CD14-positive monocyte (primary cell): Measurements from ENCODE around the gene TNFRSF18. TPM values are rescaled to one million over a fixed set of nuclear protein-coding genes. Genes with fewer than 3 reads are reported as not detected.

Experiments used
- DNase-seq, 3 donors: peaks; one replicate each; pipeline ENCODE4 v3.0.0-alpha.2; 2011 to 2022
- H2AFZ ChIP-seq: 2 replicates; pipeline ENCODE4 v1.6.0; 2012; ENCODE audit warnings: mild to moderate bottlenecking, low read depth, low read length, inconsistent platforms; ENCODE audit not compliant: insufficient read depth, poor library complexity, severe bottlenecking
- H3K27ac ChIP-seq, 2 donors: 1 replicate in 1 of 2; 2 replicates in 1 of 2; pipeline ENCODE4 v1.5.1; 2012 to 2013; ENCODE audit warnings: low read length in 2 of 2, control low read depth in 1 of 2, inconsistent platforms in 1 of 2, low read depth in 1 of 2, mild to moderate bottlenecking in 1 of 2
- H3K27me3 ChIP-seq, 2 donors: one replicate each; pipeline versions ENCODE4 v1.6.0 to v1.6.1; 2011 to 2013; ENCODE audit warnings: low read length in 2 of 2; ENCODE audit not compliant: control insufficient read depth in 2 of 2, insufficient read depth in 2 of 2
- H3K36me3 ChIP-seq, 2 donors: replicated peaks in 1 of 2; 1 replicate in 1 of 2; 2 replicates in 1 of 2; pipeline versions ENCODE4 v1.5.1 to v1.6.1; 2012 to 2013; ENCODE audit warnings: low read length in 2 of 2, control low read depth in 1 of 2, inconsistent platforms in 1 of 2, mild to moderate bottlenecking in 1 of 2; ENCODE audit not compliant: insufficient read depth in 2 of 2, control insufficient read depth in 1 of 2
- H3K4me1 ChIP-seq, 2 donors: 1 replicate in 1 of 2; 2 replicates in 1 of 2; pipeline versions ENCODE4 v1.5.1 to v1.6.1; 2012 to 2013; ENCODE audit warnings: low read length in 2 of 2, control low read depth in 1 of 2, inconsistent platforms in 1 of 2, mild to moderate bottlenecking in 1 of 2, moderate library complexity in 1 of 2; ENCODE audit not compliant: insufficient read depth in 2 of 2, control insufficient read depth in 1 of 2
- H3K4me2 ChIP-seq: replicated peaks from 2 replicates; pipeline ENCODE3; 2012; ENCODE audit warnings: low read length, moderate library complexity, mild to moderate bottlenecking; ENCODE audit not compliant: poor library complexity, severe bottlenecking; ENCODE audit errors: extremely low read depth
- H3K4me3 ChIP-seq, 3 experiments: fragments of 200-600 bp in 1 of 3; sonication (generic) in 1 of 3; replicated peaks in 1 of 3; 1 replicate in 2 of 3; 2 replicates in 1 of 3; pipeline ENCODE4 v1.5.1; 2011 to 2013; ENCODE audit warnings: low read length in 3 of 3, mild to moderate bottlenecking in 3 of 3, control low read depth in 2 of 3, low read depth in 2 of 3, inconsistent platforms in 1 of 3, moderate library complexity in 1 of 3
- H3K79me2 ChIP-seq: 2 replicates; pipeline ENCODE4 v1.6.0; 2012; ENCODE audit warnings: mild to moderate bottlenecking, control low read depth, inconsistent platforms, low read length, moderate library complexity; ENCODE audit not compliant: insufficient read depth
- H3K9ac ChIP-seq: 2 replicates; pipeline ENCODE4 v1.6.0; 2017; ENCODE audit warnings: low read length, mild to moderate bottlenecking; ENCODE audit not compliant: insufficient read depth, poor library complexity, severe bottlenecking
- H3K9me3 ChIP-seq, 2 donors: replicated peaks in 1 of 2; 1 replicate in 1 of 2; 2 replicates in 1 of 2; pipeline versions ENCODE4 v1.5.1 to v1.6.1; 2012 to 2013; ENCODE audit warnings: low read length in 2 of 2, control low read depth in 1 of 2; ENCODE audit not compliant: control insufficient read depth in 1 of 2, insufficient read depth in 1 of 2
- H4K20me1 ChIP-seq: 2 replicates; pipeline ENCODE4 v1.6.0; 2012; ENCODE audit warnings: mild to moderate bottlenecking, low read length, control low read depth, moderate library complexity; ENCODE audit not compliant: insufficient read depth
- H3K27ac Mint-ChIP-seq, 7 donors: one replicate each; pipeline ENCODE4 v1.8.0; 2020; ENCODE audit warnings: mild to moderate bottlenecking in 7 of 7, mixed read lengths in 7 of 7, moderate library complexity in 6 of 7, inconsistent platforms in 2 of 7
- H3K27me3 Mint-ChIP-seq, 3 donors: one replicate each; pipeline ENCODE4 v1.8.0; 2021 to 2022; ENCODE audit warnings: low read depth in 3 of 3, mild to moderate bottlenecking in 3 of 3, mixed read lengths in 3 of 3, moderate library complexity in 3 of 3, inconsistent platforms in 1 of 3
- H3K36me3 Mint-ChIP-seq, 2 donors: one replicate each; pipeline ENCODE4 v1.8.0; 2020; ENCODE audit warnings: mixed read lengths in 2 of 2, inconsistent platforms in 1 of 2, mild to moderate bottlenecking in 1 of 2
- H3K4me1 Mint-ChIP-seq: one replicate; pipeline ENCODE4 v1.8.0; 2020; ENCODE audit warnings: mild to moderate bottlenecking, mixed read lengths
- H3K4me3 Mint-ChIP-seq, 2 donors: one replicate each; pipeline ENCODE4 v1.8.0; 2020; ENCODE audit warnings: mild to moderate bottlenecking in 2 of 2, mixed read lengths in 2 of 2, moderate library complexity in 1 of 2
- H3K9me3 Mint-ChIP-seq, 7 donors: one replicate each; pipeline ENCODE4 v1.8.0; 2020 to 2022; ENCODE audit warnings: mixed read lengths in 7 of 7, mild to moderate bottlenecking in 6 of 7, moderate library complexity in 6 of 7, inconsistent platforms in 2 of 7
- WGBS: methylation state at CpG from one replicate; pipeline ENCODE4 v1.1.5; 2013; ENCODE audit warnings: missing lambda C conversion rate; ENCODE audit not compliant: insufficient coverage; 5-methylcytosine and 5-hydroxymethylcytosine counted together
- intact Hi-C, 2 donors: fragments of 100-400 bp; cut with micrococcal nuclease; formaldehyde crosslinking; loops; one replicate each; pipeline versions ENCODE4 v1.15.0 to v1.15.1; 2023
- polyA plus RNA-seq, 3 donors: library from polyadenylated mRNA; depleted of rRNA in 1 of 3; unstranded in 2 of 3; stranded (reverse) in 1 of 3; fragments of 300-500 nt in 2 of 3; fragments of >200 nt in 1 of 3; fragmentation: Illumina TruSeq in 2 of 3; gene quantifications; 1 replicate in 2 of 3; 2 replicates in 1 of 3; pipeline ENCODE4 v1.2.3, GENCODE V29; 2012 to 2021
- TF ChIP-seq, protein P1 (sequence below): fragments of 200-600 bp; IDR thresholded peaks from one replicate; pipeline ENCODE4 v1.8.0; 2022; ENCODE audit warnings: antibody characterized with exemption, mild to moderate bottlenecking

TNFRSF18 gene
- polyA plus RNA-seq, 3 donors, result not detected

DNA sequence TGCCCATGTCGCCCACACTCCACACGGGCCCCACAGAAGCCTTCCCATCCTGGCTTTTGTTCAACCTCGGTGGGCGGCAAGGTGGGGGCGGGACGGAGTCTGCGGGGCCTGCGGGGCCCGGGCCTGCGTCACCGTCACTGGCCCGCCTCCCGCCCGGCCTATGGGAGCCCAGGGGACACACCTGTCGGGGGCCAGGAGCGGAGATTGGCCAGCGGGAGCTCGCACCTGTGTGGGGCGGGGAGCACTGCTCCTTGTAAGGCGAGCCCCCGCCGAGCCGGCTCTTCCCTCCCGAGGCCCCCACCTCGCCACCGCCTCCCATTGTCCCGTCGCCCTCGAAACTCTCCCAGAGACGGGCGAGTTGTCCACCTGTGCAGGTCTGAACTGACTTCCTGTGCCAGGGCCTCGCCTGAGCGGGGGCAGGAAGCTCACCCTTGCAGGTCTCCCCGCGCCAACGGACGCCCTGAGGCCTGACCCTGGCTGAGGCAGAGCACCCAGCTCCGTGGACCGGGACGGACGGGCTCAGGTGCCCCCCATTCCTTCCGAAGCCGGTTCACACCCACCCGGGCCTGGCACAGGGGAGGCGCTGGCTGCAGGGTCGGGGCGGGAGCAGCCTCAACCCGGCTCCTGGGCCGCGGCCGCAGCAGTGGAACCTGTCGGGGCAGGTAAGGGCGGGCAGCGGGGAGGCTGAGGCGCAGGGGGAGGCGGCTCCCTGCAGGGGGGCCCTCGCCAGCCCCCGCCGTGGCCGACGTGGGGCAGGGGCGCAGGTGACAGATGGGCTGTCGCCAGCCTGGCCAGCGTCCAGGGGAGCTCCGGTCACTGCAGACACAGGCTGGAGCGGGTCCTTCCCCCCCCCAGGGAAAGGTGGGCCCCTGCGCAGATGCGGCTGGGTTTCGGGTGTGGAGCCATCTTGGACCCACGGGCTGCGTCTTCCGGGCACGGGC lies 43.5 kb downstream of the TNFRSF18 start:
- H3K27ac ChIP-seq, result no peak overlapping the region
- TF ChIP-seq, protein P1, sequence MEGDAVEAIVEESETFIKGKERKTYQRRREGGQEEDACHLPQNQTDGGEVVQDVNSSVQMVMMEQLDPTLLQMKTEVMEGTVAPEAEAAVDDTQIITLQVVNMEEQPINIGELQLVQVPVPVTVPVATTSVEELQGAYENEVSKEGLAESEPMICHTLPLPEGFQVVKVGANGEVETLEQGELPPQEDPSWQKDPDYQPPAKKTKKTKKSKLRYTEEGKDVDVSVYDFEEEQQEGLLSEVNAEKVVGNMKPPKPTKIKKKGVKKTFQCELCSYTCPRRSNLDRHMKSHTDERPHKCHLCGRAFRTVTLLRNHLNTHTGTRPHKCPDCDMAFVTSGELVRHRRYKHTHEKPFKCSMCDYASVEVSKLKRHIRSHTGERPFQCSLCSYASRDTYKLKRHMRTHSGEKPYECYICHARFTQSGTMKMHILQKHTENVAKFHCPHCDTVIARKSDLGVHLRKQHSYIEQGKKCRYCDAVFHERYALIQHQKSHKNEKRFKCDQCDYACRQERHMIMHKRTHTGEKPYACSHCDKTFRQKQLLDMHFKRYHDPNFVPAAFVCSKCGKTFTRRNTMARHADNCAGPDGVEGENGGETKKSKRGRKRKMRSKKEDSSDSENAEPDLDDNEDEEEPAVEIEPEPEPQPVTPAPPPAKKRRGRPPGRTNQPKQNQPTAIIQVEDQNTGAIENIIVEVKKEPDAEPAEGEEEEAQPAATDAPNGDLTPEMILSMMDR, result no peak
- Mint-ChIP-seq H3K4me1 (peaks cover 7% of the 10 kb centered on the region), H3K36me3 (no peaks in the 10 kb centered on the region), H3K27ac (no peak overlapping the region), H3K4me3 (no peak overlapping the region), H3K27me3 (peaks cover 2 to 19% (median 2%) of the 10 kb centered on the region in 3 donors), H3K9me3 (peaks cover 0 to 3% (median 0%) of the 10 kb centered on the region in 7 donors)
- H3K4me3 ChIP-seq, result no peak overlapping the region
- DNase-seq, result no peak
- no peaks in the 10 kb centered on the region for H4K20me1 ChIP-seq
- WGBS, result 75% methylated on average over 71 of the region's 73 CpGs
- no peaks in the 10 kb centered on the region for H3K36me3 ChIP-seq
- intact Hi-C loops, result no loop called here
- H3K27me3 ChIP-seq, result no peaks in the 10 kb centered on the region
- peaks cover 9 to 13% of the 10 kb centered on the region in 2 donors for H3K4me1 ChIP-seq
- H2AFZ ChIP-seq, result no peak overlapping the region
- no peak overlapping the region for H3K4me2 ChIP-seq
- no peaks in the 10 kb centered on the region for H3K79me2 ChIP-seq
- H3K9me3 ChIP-seq, result no peaks in the 10 kb centered on the region
- no peak overlapping the region for H3K9ac ChIP-seq

- no peak overlapping the region for H2AFZ ChIP-seq
- H3K4me2 ChIP-seq, result no peak overlapping the region
- no peaks in the 10 kb centered on the region for H3K79me2 ChIP-seq
- no peak overlapping the region for H3K9ac ChIP-seq
- H4K20me1 ChIP-seq, result no peaks in the 10 kb centered on the region
- Mint-ChIP-seq H3K9me3 (peaks cover 0 to 3% (median 0%) of the 10 kb centered on the region in 7 donors), H3K36me3 (no peaks in the 10 kb centered on the region), H3K4me3 (no peak overlapping the region), H3K27ac (no peak overlapping the region), H3K27me3 (peaks cover 2 to 19% (median 2%) of the 10 kb centered on the region in 3 donors), H3K4me1 (peaks cover 7% of the 10 kb centered on the region)
- intact Hi-C loops, result no loop called here
- H3K36me3 ChIP-seq, result no peaks in the 10 kb centered on the region
- no peaks in the 10 kb centered on the region for H3K27me3 ChIP-seq
- peaks cover 9 to 17% of the 10 kb centered on the region in 2 donors for H3K4me1 ChIP-seq
- 86% methylated on average over 17 of the region's 17 CpGs for WGBS
- H3K4me3 ChIP-seq, result no peak overlapping the region
- DNase-seq, result no peak
- TF ChIP-seq, protein P1, result no peak
- no peak overlapping the region for H3K27ac ChIP-seq
- no peaks in the 10 kb centered on the region for H3K9me3 ChIP-seq
Measured at GRCh38 chr1:1161683-1162079, 44.7 kb downstream of the TNFRSF18 start.
